ENCODE data around the gene COL13A1.

DNA sequence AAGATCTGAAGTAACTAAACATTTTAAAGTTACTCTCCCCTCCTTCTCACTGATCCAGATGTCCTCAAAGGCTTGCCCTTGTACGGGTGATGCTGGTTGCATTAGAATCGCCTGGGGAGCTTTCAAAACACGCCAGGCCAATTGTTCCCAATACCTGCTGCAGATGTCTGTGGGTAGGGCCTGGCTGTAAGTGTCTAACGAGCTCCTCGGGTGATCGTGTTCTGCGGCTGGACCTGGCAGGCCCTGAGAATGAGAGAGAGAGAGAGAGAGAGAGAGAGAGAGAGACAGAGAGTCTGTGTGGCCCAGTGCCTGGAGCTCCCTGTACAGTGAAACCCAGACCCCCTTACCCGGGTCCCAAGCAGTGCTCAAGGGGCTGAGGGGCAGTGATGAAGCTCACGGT, 8.4 kb downstream of the COL13A1 start:
- TF ChIP-seq POLR2AphosphoS5 (IDR thresholded peaks at IDR 0.05) = no peak
- TF ChIP-seq, protein P1, sequence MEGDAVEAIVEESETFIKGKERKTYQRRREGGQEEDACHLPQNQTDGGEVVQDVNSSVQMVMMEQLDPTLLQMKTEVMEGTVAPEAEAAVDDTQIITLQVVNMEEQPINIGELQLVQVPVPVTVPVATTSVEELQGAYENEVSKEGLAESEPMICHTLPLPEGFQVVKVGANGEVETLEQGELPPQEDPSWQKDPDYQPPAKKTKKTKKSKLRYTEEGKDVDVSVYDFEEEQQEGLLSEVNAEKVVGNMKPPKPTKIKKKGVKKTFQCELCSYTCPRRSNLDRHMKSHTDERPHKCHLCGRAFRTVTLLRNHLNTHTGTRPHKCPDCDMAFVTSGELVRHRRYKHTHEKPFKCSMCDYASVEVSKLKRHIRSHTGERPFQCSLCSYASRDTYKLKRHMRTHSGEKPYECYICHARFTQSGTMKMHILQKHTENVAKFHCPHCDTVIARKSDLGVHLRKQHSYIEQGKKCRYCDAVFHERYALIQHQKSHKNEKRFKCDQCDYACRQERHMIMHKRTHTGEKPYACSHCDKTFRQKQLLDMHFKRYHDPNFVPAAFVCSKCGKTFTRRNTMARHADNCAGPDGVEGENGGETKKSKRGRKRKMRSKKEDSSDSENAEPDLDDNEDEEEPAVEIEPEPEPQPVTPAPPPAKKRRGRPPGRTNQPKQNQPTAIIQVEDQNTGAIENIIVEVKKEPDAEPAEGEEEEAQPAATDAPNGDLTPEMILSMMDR (IDR thresholded peaks at IDR 0.05) = no peak
